OCI-LY1 (cell line): ENCODE data around the gene DPY19L3.

Experiments used
- H2AFZ ChIP-seq: fragments of 200-600 bp; sonication (generic), shearing (Covaris generic); 2 replicates; pipeline ENCODE4 v1.6.0; 2014; ENCODE audit warnings: antibody characterized with exemption, mild to moderate bottlenecking, low read length
- H3F3A ChIP-seq: fragments of 200-600 bp; sonication (generic), shearing (Covaris generic); 2 replicates; pipeline ENCODE4 v1.6.0; 2014; ENCODE audit warnings: mild to moderate bottlenecking, antibody characterized with exemption, low read length, moderate library complexity; ENCODE audit not compliant: insufficient read depth
- H3K27ac ChIP-seq: fragments of 200-600 bp; sonication (generic); 2 replicates; pipeline ENCODE4 v1.5.1; 2014; ENCODE audit warnings: low read length, mixed run types, mild to moderate bottlenecking, low read depth; ENCODE audit not compliant: poor library complexity, severe bottlenecking
- H3K27me3 ChIP-seq: fragments of 200-600 bp; sonication (generic); 2 replicates; pipeline ENCODE4 v1.6.0; 2014; ENCODE audit warnings: antibody characterized with exemption, mild to moderate bottlenecking, low read length, moderate library complexity; ENCODE audit not compliant: insufficient read depth
- H3K36me3 ChIP-seq: fragments of 200-600 bp; sonication (generic); 2 replicates; pipeline ENCODE4 v1.6.1; 2014; ENCODE audit warnings: mild to moderate bottlenecking, antibody characterized with exemption, low read length, moderate library complexity, mixed read lengths; ENCODE audit not compliant: insufficient read depth
- H3K4me1 ChIP-seq: fragments of 200-600 bp; sonication (generic); 2 replicates; pipeline ENCODE4 v1.5.1; 2014; ENCODE audit warnings: mild to moderate bottlenecking, low read length, moderate library complexity; ENCODE audit not compliant: insufficient read depth, severe bottlenecking
- H3K4me2 ChIP-seq: fragments of 200-600 bp; sonication (generic), shearing (Covaris generic); 2 replicates; pipeline ENCODE4 v1.6.1; 2014; ENCODE audit warnings: low read length
- H3K4me3 ChIP-seq: fragments of 200-600 bp; sonication (generic); 2 replicates; pipeline ENCODE4 v1.5.1; 2014; ENCODE audit warnings: low read length, low read depth, mild to moderate bottlenecking, mixed read lengths; ENCODE audit not compliant: poor library complexity, severe bottlenecking
- H3K79me2 ChIP-seq: fragments of 200-600 bp; shearing (Covaris generic); 2 replicates; pipeline ENCODE4 v1.6.1; 2016; ENCODE audit warnings: mixed run types, low read length, mixed read lengths; ENCODE audit not compliant: insufficient read depth
- H3K9ac ChIP-seq: fragments of 200-600 bp; sonication (generic), shearing (Covaris generic); 2 replicates; pipeline ENCODE4 v1.6.1; 2014; ENCODE audit warnings: mild to moderate bottlenecking, low read length, mixed read lengths
- H3K9me2 ChIP-seq: fragments of 200-600 bp; sonication (generic), shearing (Covaris generic); 2 replicates; pipeline ENCODE4 v1.6.1; 2014; ENCODE audit warnings: low read depth, mild to moderate bottlenecking, low read length, mixed read lengths
- H3K9me3 ChIP-seq: fragments of 200-600 bp; shearing (Covaris generic); 2 replicates; pipeline ENCODE4 v1.6.1; 2014; ENCODE audit warnings: low read length, mixed read lengths
- H4K20me1 ChIP-seq: fragments of 200-600 bp; sonication (generic), shearing (Covaris generic); 2 replicates; pipeline ENCODE4 v1.6.0; 2016; ENCODE audit warnings: mild to moderate bottlenecking, low read length; ENCODE audit not compliant: insufficient read depth
- EZH2 ChIP-seq: fragments of 200-600 bp; sonication (generic), shearing (Covaris generic); IDR thresholded peaks from 2 replicates; pipeline ENCODE4 v1.8.0; 2017; ENCODE audit warnings: borderline replicate concordance, mixed run types, mild to moderate bottlenecking, antibody characterized with exemption, low read length, moderate library complexity, mixed read lengths
- TF ChIP-seq, protein P1 (sequence below): fragments of 200-600 bp; sonication (generic), shearing (Covaris generic); IDR thresholded peaks from 2 replicates; pipeline ENCODE4 v1.5.1; 2017; ENCODE audit warnings: mild to moderate bottlenecking, antibody characterized with exemption, low read length, moderate library complexity, mixed read lengths

DPY19L3 gene

DNA sequence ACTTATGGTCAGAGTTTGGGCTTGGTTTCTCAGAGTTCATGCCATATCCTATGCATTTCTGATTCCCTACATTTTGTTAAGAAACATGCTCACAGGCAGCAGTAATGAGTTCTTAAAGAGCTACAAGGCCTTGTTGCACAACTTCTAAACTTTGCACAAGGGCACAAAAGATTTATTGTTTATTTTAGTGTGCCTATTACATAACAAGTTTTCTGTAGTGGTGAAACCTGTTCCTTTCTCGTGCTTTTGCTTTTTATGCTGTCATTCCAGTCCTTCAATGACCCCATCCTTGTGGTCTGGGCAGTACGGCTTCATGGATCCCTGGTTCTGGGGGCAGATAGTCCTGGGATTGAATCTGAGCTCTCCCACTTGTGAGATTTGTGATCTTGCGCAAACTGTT, 42.4 kb upstream of the DPY19L3 start:
- TF ChIP-seq EZH2, result no peak
- TF ChIP-seq, protein P1, sequence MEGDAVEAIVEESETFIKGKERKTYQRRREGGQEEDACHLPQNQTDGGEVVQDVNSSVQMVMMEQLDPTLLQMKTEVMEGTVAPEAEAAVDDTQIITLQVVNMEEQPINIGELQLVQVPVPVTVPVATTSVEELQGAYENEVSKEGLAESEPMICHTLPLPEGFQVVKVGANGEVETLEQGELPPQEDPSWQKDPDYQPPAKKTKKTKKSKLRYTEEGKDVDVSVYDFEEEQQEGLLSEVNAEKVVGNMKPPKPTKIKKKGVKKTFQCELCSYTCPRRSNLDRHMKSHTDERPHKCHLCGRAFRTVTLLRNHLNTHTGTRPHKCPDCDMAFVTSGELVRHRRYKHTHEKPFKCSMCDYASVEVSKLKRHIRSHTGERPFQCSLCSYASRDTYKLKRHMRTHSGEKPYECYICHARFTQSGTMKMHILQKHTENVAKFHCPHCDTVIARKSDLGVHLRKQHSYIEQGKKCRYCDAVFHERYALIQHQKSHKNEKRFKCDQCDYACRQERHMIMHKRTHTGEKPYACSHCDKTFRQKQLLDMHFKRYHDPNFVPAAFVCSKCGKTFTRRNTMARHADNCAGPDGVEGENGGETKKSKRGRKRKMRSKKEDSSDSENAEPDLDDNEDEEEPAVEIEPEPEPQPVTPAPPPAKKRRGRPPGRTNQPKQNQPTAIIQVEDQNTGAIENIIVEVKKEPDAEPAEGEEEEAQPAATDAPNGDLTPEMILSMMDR, result no peak
- no peaks in the 10 kb centered on the region for H3K9me2 ChIP-seq
- H3K4me3 ChIP-seq, result no peak overlapping the region
- peaks cover 93% of the 10 kb centered on the region for H3K36me3 ChIP-seq
- H3F3A ChIP-seq, result no peaks in the 10 kb centered on the region
- no peaks in the 10 kb centered on the region for H3K4me1 ChIP-seq
- H4K20me1 ChIP-seq, result no peaks in the 10 kb centered on the region
- peaks cover 6% of the 10 kb centered on the region; the same call in 1 of the 2 replicates for H3K79me2 ChIP-seq
- H3K27me3 ChIP-seq, result no peaks in the 10 kb centered on the region
- H3K9ac ChIP-seq, result no peak overlapping the region
- H3K9me3 ChIP-seq, result no peaks in the 10 kb centered on the region
- no peak overlapping the region for H3K27ac ChIP-seq
- no peak overlapping the region for H3K4me2 ChIP-seq
- H2AFZ ChIP-seq, result no peak overlapping the region

DNA sequence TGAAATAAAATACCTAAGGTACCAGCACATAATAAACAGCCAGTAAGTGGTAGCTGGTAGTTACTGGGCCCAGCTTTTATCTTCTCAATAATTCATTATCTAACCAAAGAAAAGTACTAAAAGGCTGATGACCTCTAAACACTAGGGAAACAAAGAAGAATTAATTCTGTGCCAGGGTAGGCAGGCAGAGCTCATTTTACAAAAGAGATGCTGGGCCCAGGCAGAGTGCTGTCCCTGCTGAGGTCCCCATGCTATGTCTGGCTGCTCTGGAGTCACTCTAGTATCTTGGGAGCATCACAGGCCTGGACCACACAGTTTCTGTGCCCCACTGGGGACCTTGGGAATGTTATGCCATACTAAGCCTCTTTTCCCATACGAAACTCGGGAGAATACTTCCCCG, 41.9 kb upstream of the DPY19L3 start:
- Histone ChIP-seq H3K4me1 (no peaks in the 10 kb centered on the region), H3K9me3 (no peaks in the 10 kb centered on the region), H3K4me2 (no peak overlapping the region), H2AFZ (no peak overlapping the region), H4K20me1 (no peaks in the 10 kb centered on the region), H3K36me3 (peaks cover 90% of the 10 kb centered on the region), H3F3A (no peaks in the 10 kb centered on the region), H3K79me2 (peaks cover 6% of the 10 kb centered on the region; the same call in 1 of the 2 replicates), H3K9me2 (no peaks in the 10 kb centered on the region), H3K27me3 (no peaks in the 10 kb centered on the region), H3K4me3 (no peak overlapping the region), H3K9ac (no peak overlapping the region), H3K27ac (no peak overlapping the region)
- no peak for TF ChIP-seq EZH2
- TF ChIP-seq, protein P1, result no peak

DNA sequence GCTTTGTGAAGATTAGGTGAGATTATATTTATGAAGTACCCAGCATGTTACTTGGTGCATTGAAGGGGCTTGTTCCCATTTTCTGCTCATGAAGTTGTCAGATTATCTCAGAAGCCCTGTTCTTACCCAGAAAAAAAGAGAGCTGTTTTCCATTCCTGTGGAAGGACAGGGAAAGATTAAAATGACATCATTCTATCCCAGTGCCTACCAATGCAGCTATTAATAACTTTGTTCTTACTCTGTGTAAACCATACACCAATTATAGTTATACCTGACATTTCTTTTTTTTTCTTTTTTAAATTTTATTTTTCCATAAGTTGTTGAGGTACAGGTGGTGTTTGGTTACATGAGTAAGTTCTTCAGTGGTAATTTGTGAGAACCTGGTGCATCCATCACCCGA, 41.5 kb upstream of the DPY19L3 start:
- Histone ChIP-seq H3K4me1 (no peaks in the 10 kb centered on the region), H3K36me3 (peaks cover 89% of the 10 kb centered on the region), H3K27me3 (no peaks in the 10 kb centered on the region), H3K4me3 (no peak overlapping the region), H2AFZ (no peak overlapping the region), H3K4me2 (no peak overlapping the region), H4K20me1 (no peaks in the 10 kb centered on the region), H3K9ac (no peak overlapping the region), H3K79me2 (peaks cover 6% of the 10 kb centered on the region; the same call in 1 of the 2 replicates), H3K27ac (no peak overlapping the region), H3K9me2 (no peaks in the 10 kb centered on the region), H3F3A (no peaks in the 10 kb centered on the region), H3K9me3 (no peaks in the 10 kb centered on the region)
- TF ChIP-seq, protein P1, result no peak
- no peak for TF ChIP-seq EZH2
